SU-DHL-6 (cell line): ENCODE data around the gene GOLIM4.

Source experiments
- H2AFZ ChIP-seq: fragments of 200-600 bp; sonication (generic); 2 replicates; pipeline ENCODE4 v1.6.1; 2014; ENCODE audit warnings: low read depth, mild to moderate bottlenecking, moderate library complexity, mixed read lengths, antibody characterized with exemption, low read length; ENCODE audit not compliant: severe bottlenecking
- H3F3A ChIP-seq: fragments of 200-600 bp; shearing (Covaris generic); 2 replicates; pipeline ENCODE4 v1.6.0; 2016; ENCODE audit warnings: antibody characterized with exemption, mild to moderate bottlenecking; ENCODE audit not compliant: insufficient read depth
- H3K27ac ChIP-seq: fragments of 200-600 bp; sonication (generic); 2 replicates; pipeline ENCODE4 v1.5.1; 2016; ENCODE audit warnings: low read depth, mild to moderate bottlenecking, low read length, moderate library complexity, mixed read lengths
- H3K27me3 ChIP-seq: fragments of 200-600 bp; sonication (generic), shearing (Covaris generic); 2 replicates; pipeline ENCODE4 v1.6.0; 2014; ENCODE audit warnings: mild to moderate bottlenecking, low read length
- H3K36me3 ChIP-seq: fragments of 200-600 bp; sonication (generic); 2 replicates; pipeline ENCODE4 v1.6.1; 2014; ENCODE audit warnings: mild to moderate bottlenecking, low read length, mixed read lengths
- H3K4me2 ChIP-seq: fragments of 300-600, 200-600 bp; shearing (Covaris generic), sonication (generic); 2 replicates; pipeline ENCODE4 v1.6.0; 2014; ENCODE audit warnings: low read length, low read depth, mild to moderate bottlenecking; ENCODE audit not compliant: poor library complexity, severe bottlenecking
- H3K4me3 ChIP-seq: fragments of 200-600 bp; sonication (generic); 2 replicates; pipeline ENCODE4 v1.5.1; 2014; ENCODE audit warnings: antibody characterized with exemption, low read length, mild to moderate bottlenecking, mixed read lengths; ENCODE audit not compliant: insufficient read depth, poor library complexity, severe bottlenecking
- H3K79me2 ChIP-seq: fragments of 200-600 bp; sonication (generic); 2 replicates; pipeline ENCODE4 v1.6.1; 2014; ENCODE audit warnings: mild to moderate bottlenecking, low read length, moderate library complexity; ENCODE audit not compliant: insufficient read depth
- H3K9ac ChIP-seq: fragments of 200-600 bp; sonication (generic); 2 replicates; pipeline ENCODE4 v1.7.0; 2014; ENCODE audit warnings: mild to moderate bottlenecking, low read length
- H3K9me2 ChIP-seq: fragments of 200-600 bp; sonication (generic); replicated peaks from 2 replicates; pipeline ENCODE4 v1.6.1; 2014; ENCODE audit warnings: low read length; ENCODE audit not compliant: insufficient read depth
- H3K9me3 ChIP-seq: fragments of 200-600 bp; sonication (generic); 2 replicates; pipeline ENCODE4 v1.6.1; 2014; ENCODE audit warnings: low read length, mixed read lengths; ENCODE audit not compliant: insufficient read depth
- H4K20me1 ChIP-seq: fragments of 200-600 bp; sonication (generic); 2 replicates; pipeline ENCODE4 v1.6.1; 2014; ENCODE audit warnings: low read depth, mild to moderate bottlenecking, antibody characterized with exemption, low read length, moderate library complexity, mixed read lengths
- EZH2phosphoT487 ChIP-seq: fragments of 200-600 bp; sonication (generic), shearing (Covaris generic); conservative IDR thresholded peaks from 2 replicates; pipeline ENCODE4 v1.6.1; 2018; ENCODE audit warnings: mild to moderate bottlenecking, antibody characterized with exemption, low read length, moderate library complexity, mixed read lengths
- TF ChIP-seq, protein P1 (sequence below): fragments of 200-600 bp; sonication (generic); IDR thresholded peaks from one replicate; pipeline ENCODE4 v1.5.1; 2017; ENCODE audit warnings: antibody characterized with exemption, mild to moderate bottlenecking, low read length, moderate library complexity; ENCODE audit not compliant: insufficient read depth, poor library complexity, severe bottlenecking

Gene GOLIM4

DNA sequence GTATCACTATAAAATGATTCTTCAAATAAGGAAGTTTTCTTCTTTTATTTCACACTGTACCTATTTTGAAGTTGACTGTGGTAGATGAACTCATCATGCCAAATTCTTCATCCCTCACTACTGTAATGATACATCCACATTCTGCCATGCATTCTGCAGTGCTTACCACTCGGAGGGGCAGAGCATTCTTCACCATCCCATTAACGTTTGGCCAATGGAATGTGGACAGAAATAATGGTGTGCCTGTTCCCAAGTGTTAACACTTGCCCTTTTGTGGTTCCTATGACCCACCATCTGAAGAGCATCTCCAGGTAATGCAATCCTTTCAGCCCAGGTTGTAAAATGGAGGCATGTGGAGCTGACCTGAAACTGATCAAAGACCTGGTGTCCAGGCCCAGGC, 18.6 kb downstream of the GOLIM4 start:
- Histone ChIP-seq H3K4me3 (no peak overlapping the region), H3K9me3 (no peaks in the 10 kb centered on the region), H3K79me2 (peaks cover 70% of the 10 kb centered on the region), H3K27ac (no peak overlapping the region), H2AFZ (no peak overlapping the region), H3K4me2 (no peak overlapping the region), H3K9me2 (no peaks in the 10 kb centered on the region), H3K36me3 (no peaks in the 10 kb centered on the region), H3F3A (no peaks in the 10 kb centered on the region; the same call in 1 of the 2 replicates), H3K9ac (no peak overlapping the region), H4K20me1 (no peaks in the 10 kb centered on the region; the same call in 1 of the 2 replicates), H3K27me3 (no peaks in the 10 kb centered on the region)
- TF ChIP-seq, protein P1, sequence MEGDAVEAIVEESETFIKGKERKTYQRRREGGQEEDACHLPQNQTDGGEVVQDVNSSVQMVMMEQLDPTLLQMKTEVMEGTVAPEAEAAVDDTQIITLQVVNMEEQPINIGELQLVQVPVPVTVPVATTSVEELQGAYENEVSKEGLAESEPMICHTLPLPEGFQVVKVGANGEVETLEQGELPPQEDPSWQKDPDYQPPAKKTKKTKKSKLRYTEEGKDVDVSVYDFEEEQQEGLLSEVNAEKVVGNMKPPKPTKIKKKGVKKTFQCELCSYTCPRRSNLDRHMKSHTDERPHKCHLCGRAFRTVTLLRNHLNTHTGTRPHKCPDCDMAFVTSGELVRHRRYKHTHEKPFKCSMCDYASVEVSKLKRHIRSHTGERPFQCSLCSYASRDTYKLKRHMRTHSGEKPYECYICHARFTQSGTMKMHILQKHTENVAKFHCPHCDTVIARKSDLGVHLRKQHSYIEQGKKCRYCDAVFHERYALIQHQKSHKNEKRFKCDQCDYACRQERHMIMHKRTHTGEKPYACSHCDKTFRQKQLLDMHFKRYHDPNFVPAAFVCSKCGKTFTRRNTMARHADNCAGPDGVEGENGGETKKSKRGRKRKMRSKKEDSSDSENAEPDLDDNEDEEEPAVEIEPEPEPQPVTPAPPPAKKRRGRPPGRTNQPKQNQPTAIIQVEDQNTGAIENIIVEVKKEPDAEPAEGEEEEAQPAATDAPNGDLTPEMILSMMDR = no peak
- TF ChIP-seq EZH2phosphoT487 = no peak

DNA sequence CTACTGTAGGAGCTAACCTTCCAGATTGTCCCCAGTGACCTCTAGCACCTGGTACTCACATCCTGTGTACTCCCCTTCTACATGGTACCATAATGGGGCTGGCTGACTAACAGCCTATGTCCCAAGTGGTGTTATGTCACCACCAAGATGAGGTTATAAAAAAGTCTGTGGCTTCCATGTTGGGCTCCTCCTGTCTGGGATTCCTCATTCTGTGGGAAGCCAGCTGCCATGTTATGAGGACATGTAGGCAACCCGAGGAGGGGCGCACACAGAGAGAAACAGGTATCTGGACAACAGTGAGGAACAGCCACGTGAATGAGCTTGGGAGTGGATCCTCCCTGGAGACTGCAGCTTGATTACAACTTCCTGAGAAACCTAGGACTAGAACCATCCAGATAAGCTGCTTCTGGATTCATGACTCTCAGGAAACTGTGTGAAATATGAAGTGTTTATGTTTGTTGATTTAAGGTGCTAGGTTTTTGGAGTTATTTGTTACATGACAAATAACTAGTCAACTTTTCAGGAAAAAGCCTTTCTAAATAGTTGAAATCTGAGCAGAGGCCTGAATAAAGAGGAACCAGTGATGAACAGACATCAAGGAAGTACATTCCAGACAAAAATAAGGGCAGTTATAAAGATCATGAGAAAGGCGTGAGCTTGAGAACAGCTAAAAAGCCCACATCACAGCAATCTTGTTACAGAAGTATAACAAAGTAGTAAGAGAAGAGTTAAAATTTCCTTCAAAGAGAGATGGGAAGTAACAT, 21.7 kb downstream of the GOLIM4 start:
- H3K9me3 ChIP-seq = no peaks in the 10 kb centered on the region
- H3K9ac ChIP-seq = no peak overlapping the region
- H3K27me3 ChIP-seq = no peaks in the 10 kb centered on the region
- no peaks in the 10 kb centered on the region for H3K9me2 ChIP-seq
- peaks cover 44% of the 10 kb centered on the region for H3K79me2 ChIP-seq
- H4K20me1 ChIP-seq = no peaks in the 10 kb centered on the region; the same call in 1 of the 2 replicates
- no peak overlapping the region for H2AFZ ChIP-seq
- H3F3A ChIP-seq = no peaks in the 10 kb centered on the region; the same call in 1 of the 2 replicates
- no peak overlapping the region for H3K27ac ChIP-seq
- no peak overlapping the region for H3K4me2 ChIP-seq
- H3K4me3 ChIP-seq = no peak overlapping the region
- TF ChIP-seq, protein P1 = no peak
- no peaks in the 10 kb centered on the region for H3K36me3 ChIP-seq

DNA sequence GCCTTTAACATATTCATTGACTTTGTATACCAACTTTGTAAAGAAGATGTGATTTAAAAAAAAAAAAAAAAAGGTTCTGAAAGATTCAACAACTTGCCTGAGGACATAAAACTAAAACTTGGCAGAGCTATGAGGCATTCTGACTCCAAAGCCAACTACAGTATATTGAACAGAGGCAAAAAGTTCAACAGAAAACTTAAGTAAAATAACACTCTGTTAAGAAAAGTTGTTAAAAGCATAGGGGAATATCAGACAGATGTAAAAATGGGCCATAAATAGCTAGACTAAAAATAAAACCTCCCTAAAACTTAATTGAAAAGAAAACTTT, 23.4 kb downstream of the GOLIM4 start:
- TF ChIP-seq, protein P1 = no peak
- no peak for TF ChIP-seq EZH2phosphoT487
- Histone ChIP-seq H3F3A (no peaks in the 10 kb centered on the region; the same call in 1 of the 2 replicates), H3K4me3 (no peak overlapping the region), H3K36me3 (no peaks in the 10 kb centered on the region), H3K4me2 (no peak overlapping the region), H3K27ac (no peak overlapping the region), H3K9ac (no peak overlapping the region), H3K79me2 (peaks cover 34% of the 10 kb centered on the region), H3K27me3 (no peaks in the 10 kb centered on the region), H3K9me2 (no peaks in the 10 kb centered on the region), H3K9me3 (no peaks in the 10 kb centered on the region), H2AFZ (no peak overlapping the region), H4K20me1 (peaks cover 4% of the 10 kb centered on the region; the same call in 1 of the 2 replicates)
